ENCODE data around the gene CHTF8.

- TF ChIP-seq CTCF (IDR thresholded peaks at IDR 0.05) (no peak), POLR2A (IDR thresholded peaks at IDR 0.05) (no peak)
Measured at GRCh38 chr16:69093974-69094373, 38.4 kb downstream of the CHTF8 start.

All from Peyer's patch (tissue), 4 donors.